Tibial artery (tissue), 4 donors: ENCODE data around the gene CHTF8.

ENCODE experiments used
- DNase-seq, 2 donors: peaks; one replicate each; pipeline ENCODE4 v3.0.0-alpha.2; 2019
- H3K27ac ChIP-seq, 2 donors: fragments of 200-600 bp; sonication (generic) in 1 of 2; 1 replicate in 1 of 2; 2 replicates in 1 of 2; pipeline ENCODE4 v1.5.1; 2018 to 2019; ENCODE audit warnings: mild to moderate bottlenecking in 1 of 2
- H3K27me3 ChIP-seq, 2 donors: fragments of 200-600 bp; sonication (generic) in 1 of 2; one replicate each; pipeline versions ENCODE4 v1.5.1 to v1.6.0; 2016 to 2019
- H3K36me3 ChIP-seq, 3 donors: fragments of 200-600 bp; sonication (generic) in 2 of 3; one replicate each; pipeline ENCODE4 v1.5.1; 2016 to 2019; ENCODE audit warnings: mild to moderate bottlenecking in 2 of 3
- H3K4me1 ChIP-seq, 4 donors: fragments of 200-600 bp; sonication (generic) in 2 of 4; 1 replicate in 3 of 4; 2 replicates in 1 of 4; pipeline ENCODE4 v1.5.1; 2016 to 2019
- H3K4me3 ChIP-seq, 2 donors: fragments of 200-600 bp; sonication (generic) in 1 of 2; 1 replicate in 1 of 2; 2 replicates in 1 of 2; pipeline ENCODE4 v1.5.1; 2018 to 2019; ENCODE audit warnings: mild to moderate bottlenecking in 2 of 2
- H3K9me3 ChIP-seq, 3 donors: fragments of 200-600 bp; sonication (generic) in 1 of 3; one replicate each; pipeline ENCODE4 v1.5.1; 2016 to 2019
- CTCF ChIP-seq, 2 experiments: fragments of 200-600 bp in 1 of 2; fragments of 450-650 bp in 1 of 2; IDR thresholded peaks; one replicate each; pipeline ENCODE4 v1.5.1; 2017 to 2019; ENCODE audit warnings: antibody characterized with exemption in 2 of 2, mild to moderate bottlenecking in 1 of 2, moderate library complexity in 1 of 2
- intact Hi-C: fragments of 100-400 bp; cut with DNase I; formaldehyde crosslinking; loops from one replicate; pipeline ENCODE4 v1.15.0; 2023; ENCODE audit warnings: low total_unique reads

Gene CHTF8

GRCh38 chr16:69132424-69133252, at the start of gene CHTF8, which contains the start of gene UTP4:
CHTF8 (minus strand) TSS chr16:69132588; CDS start chr16:69121458, 11,130 bp downstream.
UTP4 (plus strand) TSS chr16:69132649; CDS start chr16:69133460, 811 bp downstream.
- TF ChIP-seq CTCF (IDR thresholded peaks at IDR 0.05) = peak in 1 of 2 experiments; percentile 10
- H3K4me1 ChIP-seq = peaks cover 0 to 39% (median 25%) of the 10 kb centered on the region in 4 donors
- intact Hi-C loops = no loop called here
- H3K9me3 ChIP-seq = no peaks in the 10 kb centered on the region
- peak within 1 kb of the TSS; percentile 81 to 95 for H3K4me3 ChIP-seq
- no peaks in the 10 kb centered on the region for H3K27me3 ChIP-seq
- H3K36me3 ChIP-seq = peaks cover 0 to 24% (median 15%) of the 10 kb centered on the region in 3 donors
- DNase-seq = peak; percentile 82 to 89
- peak within 1 kb of the TSS; percentile 77 to 81 for H3K27ac ChIP-seq

- Histone ChIP-seq H3K36me3 (no peaks in the 10 kb centered on the region), H3K4me1 (peaks cover 0 to 52% (median 29%) of the 10 kb centered on the region in 4 donors), H3K27me3 (no peaks in the 10 kb centered on the region), H3K9me3 (no peaks in the 10 kb centered on the region), H3K4me3 (no peak overlapping the region), H3K27ac (peak overlapping the region; percentile 66 to 75)
- no peak for DNase-seq
- no peak for TF ChIP-seq CTCF (IDR thresholded peaks at IDR 0.05)
- intact Hi-C loops = no loop called here
Observed at GRCh38 chr16:69180011-69180338, 47.6 kb upstream of the CHTF8 start.

GRCh38 chr16:69179328-69180010, 47.1 kb upstream of the CHTF8 start:
- DNase-seq = peak; percentile 82 to 86
- intact Hi-C loops = no loop called here
- peak overlapping the region; percentile 66 to 75 for H3K27ac ChIP-seq
- TF ChIP-seq CTCF (IDR thresholded peaks at IDR 0.05) = no peak
- H3K27me3 ChIP-seq = no peaks in the 10 kb centered on the region
- H3K36me3 ChIP-seq = no peaks in the 10 kb centered on the region
- H3K4me3 ChIP-seq = no peak overlapping the region
- no peaks in the 10 kb centered on the region for H3K9me3 ChIP-seq
- H3K4me1 ChIP-seq = peaks cover 0 to 56% (median 31%) of the 10 kb centered on the region in 4 donors

- intact Hi-C loops = no loop called here
- H3K27ac ChIP-seq = peak overlapping the region; percentile 23 to 38
- H3K36me3 ChIP-seq = no peaks in the 10 kb centered on the region
- no peaks in the 10 kb centered on the region for H3K9me3 ChIP-seq
- H3K4me1 ChIP-seq = peaks cover 0 to 69% (median 43%) of the 10 kb centered on the region in 4 donors
- H3K27me3 ChIP-seq = no peaks in the 10 kb centered on the region
- DNase-seq = no peak
- TF ChIP-seq CTCF (IDR thresholded peaks at IDR 0.05) = no peak
- no peak overlapping the region for H3K4me3 ChIP-seq
Observed at GRCh38 chr16:69176033-69176800, 43.8 kb upstream of the CHTF8 start.

GRCh38 chr16:69171325-69172084, 39.1 kb upstream of the CHTF8 start:
- Histone ChIP-seq H3K27ac (peak overlapping the region; percentile 81 to 86), H3K9me3 (no peaks in the 10 kb centered on the region), H3K36me3 (peaks cover 10 to 28% (median 16%) of the 10 kb centered on the region in 3 donors), H3K4me3 (peak overlapping the region; percentile 27 to 28), H3K4me1 (peaks cover 0 to 58% (median 31%) of the 10 kb centered on the region in 4 donors), H3K27me3 (no peaks in the 10 kb centered on the region)
- DNase-seq = no peak
- intact Hi-C loops = no loop called here
- no peak for TF ChIP-seq CTCF (IDR thresholded peaks at IDR 0.05)
